ENCODE results near the gene CDC42EP4. TPM values are rescaled to one million over a fixed set of nuclear protein-coding genes. Genes with fewer than 3 reads are reported as not detected.

The CDC42EP4 gene
- total and polyA plus RNA-seq, 9 of the 15 experiments (the other 6 are each of a cell fraction or from before 2014, with no cell fraction given): 0.65 to 20.8 (median 12.3) TPM

GRCh38 chr17:73291260-73291801, 20.5 kb downstream of the CDC42EP4 start (continued):
- TF ChIP-seq ZNF274 (IDR thresholded peaks at IDR 0.05; ENCODE audit: borderline replicate concordance, low read depth, low read length) (no peak), ZNF134 (CRISPR knock-in tag; conservative IDR thresholded peaks at IDR 0.05) (no peak), GTF2E2 (tag; IDR thresholded peaks at IDR 0.05) (no peak), TCF3 (CRISPR knock-in tag; IDR thresholded peaks at IDR 0.05) (peak; percentile 28; the same call in 1 of the 2 replicates), CEBPG (CRISPR knock-in tag; IDR thresholded peaks at IDR 0.05) (no peak), CEBPG (tag; conservative IDR thresholded peaks at IDR 0.05 in 1 of 2, IDR thresholded peaks at IDR 0.05 in 1 of 2) (no peak), ZNF785 (CRISPR knock-in tag; IDR thresholded peaks at IDR 0.05) (no peak), RREB1 (CRISPR knock-in tag; IDR thresholded peaks at IDR 0.05) (no peak), CHD2 (IDR thresholded peaks at IDR 0.05; ENCODE audit: low read depth, low read length) (no peak), ADNP (tag; IDR thresholded peaks at IDR 0.05) (no peak), ATF3 (IDR thresholded peaks at IDR 0.05) (peak; percentile 68), ATF3 (CRISPR knock-in tag; conservative IDR thresholded peaks at IDR 0.05) (no peak), CBX3 (IDR thresholded peaks at IDR 0.05; ENCODE audit: borderline replicate concordance in 1 of 2, low read length in 2 of 2) (no peak), SETDB1 (IDR thresholded peaks at IDR 0.05; ENCODE audit: low read length) (no peak), FOSL1 (tag; conservative IDR thresholded peaks at IDR 0.05) (peak; percentile 85), ZNF311 (CRISPR knock-in tag; IDR thresholded peaks at IDR 0.05) (no peak), PTRF (tag; IDR thresholded peaks at IDR 0.05) (no peak), SMC3 (conservative IDR thresholded peaks at IDR 0.05; ENCODE audit: insufficient read depth, low read depth, low read length) (no peak), RBM14 (IDR thresholded peaks at IDR 0.05; ENCODE audit: borderline replicate concordance, insufficient read depth, low read depth, low read length) (no peak), HDAC6 (IDR thresholded peaks at IDR 0.05; ENCODE audit: low read depth, low read length) (no peak), HLTF (IDR thresholded peaks at IDR 0.05) (no peak), CREB3L1 (IDR thresholded peaks at IDR 0.05; ENCODE audit: borderline replicate concordance, low read depth) (no peak), SLC30A9 (CRISPR knock-in tag; IDR thresholded peaks at IDR 0.05) (no peak)
